Activated B cell treated with CpG ODN at 0.5 μM for 24 hours (primary cell): ENCODE results near the gene CSNK1D. TPM values are rescaled to one million over a fixed set of nuclear protein-coding genes. Genes with fewer than 3 reads are reported as not detected.

Experiments
- ATAC-seq: fragments of 200-7000 bp; cut with Tn5 transposase; one replicate; pipeline ENCODE4 v1.10.0; 2021; ENCODE audit warnings: low read depth, mild to moderate bottlenecking, moderate library complexity
- CTCF ChIA-PET: fragments of 350-600 bp; sonication (Branson Sonifier 250); formaldehyde crosslinking; loops from one replicate; lab custom pipeline; 2021; ENCODE audit warnings: antibody characterized with exemption; lab: Charles Lee
- POLR2A ChIA-PET: fragments of 350-600 bp; sonication (Branson Sonifier 250); formaldehyde crosslinking; loops from one replicate; lab custom pipeline; 2021; ENCODE audit warnings: antibody characterized with exemption; lab: Charles Lee
- DNase-seq: peaks from one replicate; pipeline ENCODE4 v3.0.0; 2022
- H3K27ac Mint-ChIP-seq: one replicate; pipeline ENCODE4 v1.8.0; 2020; ENCODE audit warnings: mixed read lengths
- H3K27me3 Mint-ChIP-seq: one replicate; pipeline ENCODE4 v1.8.0; 2021; ENCODE audit warnings: mixed read lengths
- H3K36me3 Mint-ChIP-seq: one replicate; pipeline ENCODE4 v1.8.0; 2021; ENCODE audit warnings: low read depth, mixed read lengths
- H3K4me1 Mint-ChIP-seq: one replicate; pipeline ENCODE4 v1.8.0; 2021; ENCODE audit warnings: mixed read lengths
- H3K4me3 Mint-ChIP-seq: one replicate; pipeline ENCODE4 v1.8.0; 2020; ENCODE audit warnings: mild to moderate bottlenecking, mixed read lengths
- H3K9me3 Mint-ChIP-seq: one replicate; pipeline ENCODE4 v1.8.0; 2020; ENCODE audit warnings: mixed read lengths
- CTCF ChIP-seq: fragments of 200-600 bp; IDR thresholded peaks from one replicate; pipeline ENCODE4 v1.8.0; 2022; ENCODE audit warnings: antibody characterized with exemption, mild to moderate bottlenecking
- intact Hi-C: fragments of 100-400 bp; cut with micrococcal nuclease; formaldehyde crosslinking; loops from one replicate; pipeline ENCODE4 v1.15.1; 2024
- total RNA-seq: library from RNA; stranded (reverse); gene quantifications from 2 replicates; pipeline ENCODE4 v1.2.3, GENCODE V29; 2022

Gene CSNK1D
- total RNA-seq, 1 donor from 2014 or later, result 170 TPM

GRCh38 chr17:82309656-82310570 lies 36.4 kb upstream of the CSNK1D start:
- CTCF ChIA-PET, result interaction anchor here (0.5 kb wide), 1 partner anchor 11 kb away, joined by 3 read pairs; no protein-coding TSS in a partner anchor
- no peak for TF ChIP-seq CTCF
- no peak for DNase-seq
- peaks cover 17% of the 10 kb centered on the region for H3K27me3 Mint-ChIP-seq
- H3K36me3 Mint-ChIP-seq, result no peaks in the 10 kb centered on the region
- peaks cover 6% of the 10 kb centered on the region for H3K4me1 Mint-ChIP-seq
- POLR2A ChIA-PET, result interaction anchor here (0.6 kb wide), 1 partner anchor 40 kb away, joined by 4 read pairs; no protein-coding TSS in a partner anchor
- intact Hi-C loops, result no loop called here
- H3K27ac Mint-ChIP-seq, result no peak overlapping the region
- H3K9me3 Mint-ChIP-seq, result no peaks in the 10 kb centered on the region
- ATAC-seq, result no peak
- no peak overlapping the region for H3K4me3 Mint-ChIP-seq

DNA sequence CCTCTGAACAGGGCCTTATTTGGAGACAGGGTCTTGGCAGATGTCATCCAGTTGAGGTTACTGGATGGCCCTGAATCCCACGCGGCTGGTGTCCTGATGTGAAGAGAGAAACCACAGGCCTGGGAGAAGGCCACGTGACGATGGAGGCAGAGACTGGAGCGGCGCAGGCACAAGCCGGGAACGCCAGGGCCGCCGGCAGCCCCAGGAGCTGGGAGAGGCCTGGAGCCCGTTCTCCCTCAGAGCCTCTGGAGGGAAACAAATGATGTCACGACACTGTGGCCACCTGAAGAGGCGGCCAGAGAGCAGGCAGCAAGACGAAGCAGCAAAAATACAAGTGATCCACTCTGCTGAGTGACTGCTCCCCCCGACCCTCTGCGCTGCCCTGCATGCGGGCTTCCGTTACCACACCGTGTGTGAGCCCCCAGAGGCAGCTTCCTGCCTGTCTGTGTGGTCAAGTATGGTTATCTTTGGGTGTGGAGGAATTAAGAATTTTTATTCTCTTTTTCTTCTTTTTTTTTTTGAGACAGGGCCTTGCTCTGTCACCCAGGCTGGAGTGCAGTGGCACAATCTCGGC lies 32.3 kb upstream of the CSNK1D start:
- H3K27ac Mint-ChIP-seq, result no peak overlapping the region
- H3K36me3 Mint-ChIP-seq, result no peaks in the 10 kb centered on the region
- ChIA-PET POLR2A (interaction anchor here (0.5 to 1.6 kb wide), 3 partner anchors 9 to 20 kb away, joined by 3 to 15 read pairs (median 3); no protein-coding TSS in a partner anchor), CTCF (no interaction called here)
- H3K4me1 Mint-ChIP-seq, result peaks cover 18% of the 10 kb centered on the region
- ATAC-seq (no peak), DNase-seq (no peak)
- intact Hi-C loops, result no loop called here
- peaks cover 4% of the 10 kb centered on the region for H3K27me3 Mint-ChIP-seq
- no peaks in the 10 kb centered on the region for H3K9me3 Mint-ChIP-seq
- no peak for TF ChIP-seq CTCF
- no peak overlapping the region for H3K4me3 Mint-ChIP-seq

DNA sequence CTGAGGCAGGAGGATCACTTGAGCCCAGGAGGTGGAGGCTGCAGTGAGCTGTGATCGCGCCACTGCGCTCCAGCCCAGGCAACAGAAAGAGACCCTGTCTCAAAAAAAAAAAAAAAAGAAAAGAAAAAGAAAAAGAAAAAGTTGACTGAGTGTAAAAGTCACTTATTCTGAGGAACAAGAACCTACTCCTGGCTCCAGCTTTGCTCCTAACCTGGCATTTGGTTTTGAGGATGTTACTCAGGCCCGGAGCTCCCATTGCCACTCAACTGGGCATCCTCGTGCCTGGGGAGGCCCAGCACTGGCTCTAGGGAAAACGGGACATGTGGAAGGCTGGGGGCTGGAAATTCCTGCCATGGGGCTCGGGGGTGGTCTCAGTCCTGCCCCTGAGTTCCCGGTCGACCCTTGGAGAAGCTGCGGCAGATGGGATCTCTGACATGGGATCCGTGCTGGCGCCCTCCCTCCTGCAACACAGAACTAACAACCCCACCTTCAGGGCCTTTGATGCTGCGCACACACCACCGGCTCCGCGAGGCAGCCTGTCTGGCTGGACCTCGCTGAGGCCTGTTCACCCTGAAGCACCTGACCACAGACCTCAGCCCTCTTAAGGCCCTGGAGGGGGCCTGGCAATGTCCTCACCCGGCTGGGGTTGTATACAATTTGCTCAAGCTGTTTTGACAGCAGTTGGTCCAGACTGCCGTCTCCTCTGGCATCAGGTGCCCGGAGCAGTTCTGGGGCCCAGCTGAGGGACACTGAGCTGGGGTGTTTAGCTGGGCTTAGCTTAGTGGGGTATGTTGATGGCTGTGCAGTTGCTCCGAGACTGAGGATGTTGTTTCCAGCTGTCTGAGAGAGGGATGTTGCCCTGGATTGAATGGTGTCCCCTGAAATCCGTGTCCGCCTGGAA lies 31.6 kb upstream of the CSNK1D start:
- intact Hi-C loops, result no loop called here
- H3K4me3 Mint-ChIP-seq, result no peak overlapping the region
- ChIA-PET CTCF (no interaction called here), POLR2A (interaction anchor here (0.5 to 1.6 kb wide), 4 partner anchors 8 to 53 kb away, joined by 3 to 15 read pairs (median 3); no protein-coding TSS in a partner anchor)
- H3K4me1 Mint-ChIP-seq, result peaks cover 26% of the 10 kb centered on the region
- H3K36me3 Mint-ChIP-seq, result no peaks in the 10 kb centered on the region
- DNase-seq (no peak), ATAC-seq (no peak)
- TF ChIP-seq CTCF, result no peak
- H3K27ac Mint-ChIP-seq, result no peak overlapping the region
- no peaks in the 10 kb centered on the region for H3K9me3 Mint-ChIP-seq
- H3K27me3 Mint-ChIP-seq, result peaks cover under 1% of the 10 kb centered on the region

DNA sequence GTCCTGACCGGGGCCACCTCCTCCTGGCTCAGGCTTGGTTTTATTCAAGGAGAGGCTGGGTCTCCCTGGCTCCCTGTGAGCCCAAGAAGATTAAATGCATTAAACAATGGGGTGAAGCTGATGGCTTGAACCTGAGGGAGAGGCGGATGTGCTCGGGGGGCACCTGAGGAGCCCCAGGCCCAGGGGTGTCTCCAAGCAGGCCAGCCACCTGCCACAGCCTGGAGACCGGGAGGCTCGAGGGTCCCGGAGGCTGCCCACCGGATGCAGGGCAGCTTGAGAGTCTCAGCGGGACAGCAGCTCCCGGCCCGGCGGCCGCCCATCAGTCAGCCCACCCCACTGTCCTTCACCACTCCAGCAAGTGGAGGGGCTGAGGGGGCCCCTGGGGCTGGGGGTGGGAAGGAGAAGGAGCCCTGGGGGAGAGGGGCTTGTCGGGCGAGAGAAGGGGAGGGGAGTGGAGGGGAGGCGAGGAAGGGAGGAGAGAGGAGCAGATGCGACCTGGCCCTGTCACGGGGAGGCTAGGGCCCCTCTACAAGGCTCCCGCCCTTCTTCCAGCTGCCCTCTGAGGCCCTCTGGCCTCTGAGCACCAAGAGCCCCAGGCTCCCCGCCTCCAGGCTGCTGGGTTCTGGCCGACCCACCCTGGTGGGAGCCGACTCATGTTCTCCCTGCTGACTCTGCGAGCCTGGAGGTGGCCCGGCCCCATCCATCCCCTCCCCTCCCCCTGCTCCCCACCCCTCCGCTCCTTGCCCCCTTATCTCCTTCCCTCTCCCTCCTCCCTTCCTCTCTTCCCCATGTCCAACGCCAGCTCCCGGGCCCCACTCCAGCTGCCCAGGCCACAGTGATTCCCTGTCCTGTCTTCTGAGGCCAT lies 30.7 kb upstream of the CSNK1D start:
- no peak overlapping the region for H3K27ac Mint-ChIP-seq

More for the DNA sequence above, 30.7 kb upstream of the CSNK1D start:
- ATAC-seq (no peak), DNase-seq (no peak)
- TF ChIP-seq CTCF, result no peak
- ChIA-PET POLR2A (interaction anchor here (0.5 to 1.8 kb wide), 5 partner anchors 7 to 114 kb away, joined by 3 to 15 read pairs (median 4); partner anchors contain the start of gene HEXD), CTCF (interaction anchor here (7.2 kb wide), 1 partner anchor 17 kb away, joined by 58 read pairs; no protein-coding TSS in a partner anchor)
- H3K36me3 Mint-ChIP-seq, result no peaks in the 10 kb centered on the region
- no peaks in the 10 kb centered on the region for H3K27me3 Mint-ChIP-seq
- intact Hi-C loops, result no loop called here
- H3K9me3 Mint-ChIP-seq, result no peaks in the 10 kb centered on the region
- H3K4me3 Mint-ChIP-seq, result no peak overlapping the region
- H3K4me1 Mint-ChIP-seq, result peaks cover 35% of the 10 kb centered on the region
